ENCODE data around the gene ADCY2. TPM values are rescaled to one million over a fixed set of nuclear protein-coding genes. Genes with fewer than 3 reads are reported as not detected.
A peak's percentile ranks its signal among the peaks of the same experiment; 100 is the strongest.

ADCY2 gene
- total and polyA plus RNA-seq, 2 experiments from 2014 or later: 23.8 to 74.9 TPM

DNA sequence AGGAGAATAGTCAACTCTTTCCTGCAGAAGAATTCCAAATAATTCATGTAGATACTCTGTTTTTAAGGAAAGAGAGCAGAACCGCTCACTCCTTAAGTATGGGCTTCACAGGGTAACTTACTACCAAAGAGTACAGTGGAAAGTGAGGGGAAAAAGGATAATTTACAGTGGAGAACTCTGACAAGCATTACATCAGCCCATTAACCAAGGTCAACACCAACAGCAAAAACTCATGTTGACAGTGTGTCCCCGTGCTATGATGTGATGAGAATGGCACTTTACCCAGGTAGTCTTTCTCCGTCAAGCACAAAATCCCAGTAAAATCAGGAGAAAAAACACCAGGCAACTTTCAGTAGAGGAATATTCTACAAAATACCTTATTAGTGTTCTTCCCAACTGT, 104.3 kb downstream of the ADCY2 start:
- Mint-ChIP-seq H3K4me3 (no peak overlapping the region), H3K36me3 (ENCODE audit: low read depth) (peaks cover 8% of the 10 kb centered on the region; the same call in 2 of the 3 replicates), H3K27me3 (ENCODE audit: insufficient read depth, low read depth, poor library complexity) (peaks cover 5% of the 10 kb centered on the region), H3K27ac (peak overlapping the region; percentile 30; the same call in 1 of the 2 replicates), H3K9me3 (no peaks in the 10 kb centered on the region), H3K4me1 (peaks cover 42% of the 10 kb centered on the region)
- Histone ChIP-seq H3K4me3 (no peak overlapping the region), H3K4me1 (ENCODE audit: insufficient read depth) (peaks cover 43% of the 10 kb centered on the region), H3K9me2 (ENCODE audit: insufficient read depth) (no peaks in the 10 kb centered on the region), H3K27me3 (ENCODE audit: insufficient read depth) (no peaks in the 10 kb centered on the region), H3F3A (replicated peaks; ENCODE audit: low read depth) (no peaks in the 10 kb centered on the region), H3K4me2 (peak overlapping the region; percentile 33), H3K27ac (ENCODE audit: low read depth) (peak overlapping the region; percentile 57), H3K79me2 (replicated peaks; ENCODE audit: insufficient read depth) (peaks cover 74% of the 10 kb centered on the region), H2AFZ (no peak overlapping the region), H4K20me1 (replicated peaks; ENCODE audit: insufficient read depth) (peaks cover 8% of the 10 kb centered on the region; the same call in 1 of the 2 replicates), H3K36me3 (ENCODE audit: insufficient read depth) (no peaks in the 10 kb centered on the region)
- DNase-seq (ENCODE audit: low spot score): no peak
- TF ChIP-seq ZNF114 (CRISPR knock-in tag; IDR thresholded peaks at IDR 0.05): no peak
- TF ChIP-seq JUNB (IDR thresholded peaks at IDR 0.05; ENCODE audit: unreplicated experiment): no peak
- TF ChIP-seq EZH2 (IDR thresholded peaks at IDR 0.05; ENCODE audit: low read depth, unreplicated experiment): no peak
- no peak for TF ChIP-seq STAT1 (IDR thresholded peaks at IDR 0.05; ENCODE audit: unreplicated experiment)
- TF ChIP-seq, protein P1, sequence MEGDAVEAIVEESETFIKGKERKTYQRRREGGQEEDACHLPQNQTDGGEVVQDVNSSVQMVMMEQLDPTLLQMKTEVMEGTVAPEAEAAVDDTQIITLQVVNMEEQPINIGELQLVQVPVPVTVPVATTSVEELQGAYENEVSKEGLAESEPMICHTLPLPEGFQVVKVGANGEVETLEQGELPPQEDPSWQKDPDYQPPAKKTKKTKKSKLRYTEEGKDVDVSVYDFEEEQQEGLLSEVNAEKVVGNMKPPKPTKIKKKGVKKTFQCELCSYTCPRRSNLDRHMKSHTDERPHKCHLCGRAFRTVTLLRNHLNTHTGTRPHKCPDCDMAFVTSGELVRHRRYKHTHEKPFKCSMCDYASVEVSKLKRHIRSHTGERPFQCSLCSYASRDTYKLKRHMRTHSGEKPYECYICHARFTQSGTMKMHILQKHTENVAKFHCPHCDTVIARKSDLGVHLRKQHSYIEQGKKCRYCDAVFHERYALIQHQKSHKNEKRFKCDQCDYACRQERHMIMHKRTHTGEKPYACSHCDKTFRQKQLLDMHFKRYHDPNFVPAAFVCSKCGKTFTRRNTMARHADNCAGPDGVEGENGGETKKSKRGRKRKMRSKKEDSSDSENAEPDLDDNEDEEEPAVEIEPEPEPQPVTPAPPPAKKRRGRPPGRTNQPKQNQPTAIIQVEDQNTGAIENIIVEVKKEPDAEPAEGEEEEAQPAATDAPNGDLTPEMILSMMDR (conservative IDR thresholded peaks at IDR 0.05; ENCODE audit: low read depth in 2 of 2): no peak
- TF ChIP-seq POLR2AphosphoS5 (IDR thresholded peaks at IDR 0.05; ENCODE audit: low read depth): no peak
- no peak for TF ChIP-seq CREB1 (CRISPR knock-in tag; IDR thresholded peaks at IDR 0.05; ENCODE audit: low read depth)
- ATAC-seq: no peak

DNA sequence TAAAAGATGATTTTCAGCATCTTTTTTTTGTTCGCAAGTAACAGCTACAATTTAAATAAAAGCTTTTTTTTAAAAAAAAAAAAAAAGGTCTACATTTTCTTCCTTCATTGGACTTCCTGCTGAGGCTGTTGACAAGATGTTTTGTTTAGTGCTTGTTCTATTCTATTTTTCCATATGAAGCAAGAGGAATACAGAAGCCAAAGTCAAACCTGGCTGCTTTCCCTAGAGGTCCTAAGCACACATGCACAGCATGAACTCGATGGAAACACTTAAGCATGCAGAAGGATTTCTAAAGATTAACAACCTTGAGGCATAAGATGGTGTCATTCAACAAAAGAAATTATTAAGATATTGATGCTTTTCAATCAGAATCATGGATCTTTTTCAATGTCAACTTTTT, 105.1 kb downstream of the ADCY2 start:
- Histone ChIP-seq H3K4me3 (no peak overlapping the region), H3K4me2 (peak overlapping the region; percentile 33; the same call in 1 of the 2 replicates), H3F3A (replicated peaks; ENCODE audit: low read depth) (no peaks in the 10 kb centered on the region), H3K27ac (ENCODE audit: low read depth) (peak overlapping the region; percentile 57; the same call in 1 of the 2 replicates), H3K9me2 (ENCODE audit: insufficient read depth) (no peaks in the 10 kb centered on the region), H4K20me1 (replicated peaks; ENCODE audit: insufficient read depth) (peaks cover 8% of the 10 kb centered on the region; the same call in 1 of the 2 replicates), H2AFZ (no peak overlapping the region), H3K79me2 (replicated peaks; ENCODE audit: insufficient read depth) (peaks cover 73% of the 10 kb centered on the region), H3K27me3 (ENCODE audit: insufficient read depth) (no peaks in the 10 kb centered on the region), H3K4me1 (ENCODE audit: insufficient read depth) (peaks cover 39% of the 10 kb centered on the region), H3K36me3 (ENCODE audit: insufficient read depth) (no peaks in the 10 kb centered on the region)
- Mint-ChIP-seq H3K4me3 (no peak overlapping the region), H3K27ac (no peak overlapping the region), H3K9me3 (no peaks in the 10 kb centered on the region), H3K36me3 (ENCODE audit: low read depth) (peaks cover 8% of the 10 kb centered on the region; the same call in 2 of the 3 replicates), H3K27me3 (ENCODE audit: insufficient read depth, low read depth, poor library complexity) (peaks cover 5% of the 10 kb centered on the region), H3K4me1 (peaks cover 44% of the 10 kb centered on the region)
- DNase-seq (ENCODE audit: low spot score) (no peak), ATAC-seq (peak; percentile 48)
- TF ChIP-seq, protein P1 (conservative IDR thresholded peaks at IDR 0.05; ENCODE audit: low read depth in 2 of 2): no peak
- no peak for TF ChIP-seq STAT1 (IDR thresholded peaks at IDR 0.05; ENCODE audit: unreplicated experiment)
- TF ChIP-seq CREB1 (CRISPR knock-in tag; IDR thresholded peaks at IDR 0.05; ENCODE audit: low read depth): no peak
- TF ChIP-seq, protein P2, sequence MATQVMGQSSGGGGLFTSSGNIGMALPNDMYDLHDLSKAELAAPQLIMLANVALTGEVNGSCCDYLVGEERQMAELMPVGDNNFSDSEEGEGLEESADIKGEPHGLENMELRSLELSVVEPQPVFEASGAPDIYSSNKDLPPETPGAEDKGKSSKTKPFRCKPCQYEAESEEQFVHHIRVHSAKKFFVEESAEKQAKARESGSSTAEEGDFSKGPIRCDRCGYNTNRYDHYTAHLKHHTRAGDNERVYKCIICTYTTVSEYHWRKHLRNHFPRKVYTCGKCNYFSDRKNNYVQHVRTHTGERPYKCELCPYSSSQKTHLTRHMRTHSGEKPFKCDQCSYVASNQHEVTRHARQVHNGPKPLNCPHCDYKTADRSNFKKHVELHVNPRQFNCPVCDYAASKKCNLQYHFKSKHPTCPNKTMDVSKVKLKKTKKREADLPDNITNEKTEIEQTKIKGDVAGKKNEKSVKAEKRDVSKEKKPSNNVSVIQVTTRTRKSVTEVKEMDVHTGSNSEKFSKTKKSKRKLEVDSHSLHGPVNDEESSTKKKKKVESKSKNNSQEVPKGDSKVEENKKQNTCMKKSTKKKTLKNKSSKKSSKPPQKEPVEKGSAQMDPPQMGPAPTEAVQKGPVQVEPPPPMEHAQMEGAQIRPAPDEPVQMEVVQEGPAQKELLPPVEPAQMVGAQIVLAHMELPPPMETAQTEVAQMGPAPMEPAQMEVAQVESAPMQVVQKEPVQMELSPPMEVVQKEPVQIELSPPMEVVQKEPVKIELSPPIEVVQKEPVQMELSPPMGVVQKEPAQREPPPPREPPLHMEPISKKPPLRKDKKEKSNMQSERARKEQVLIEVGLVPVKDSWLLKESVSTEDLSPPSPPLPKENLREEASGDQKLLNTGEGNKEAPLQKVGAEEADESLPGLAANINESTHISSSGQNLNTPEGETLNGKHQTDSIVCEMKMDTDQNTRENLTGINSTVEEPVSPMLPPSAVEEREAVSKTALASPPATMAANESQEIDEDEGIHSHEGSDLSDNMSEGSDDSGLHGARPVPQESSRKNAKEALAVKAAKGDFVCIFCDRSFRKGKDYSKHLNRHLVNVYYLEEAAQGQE (IDR thresholded peaks at IDR 0.05; ENCODE audit: unreplicated experiment): no peak

Data from GM23338 (cell line).